ENCODE measurements around the gene POU2F1. TPM values are rescaled to one million over a fixed set of nuclear protein-coding genes. Genes with fewer than 3 reads are reported as not detected.
"Not testable (repeated sequence)": the region's sequence is repeated elsewhere in the genome, so short reads cannot be mapped to it uniquely, and the experiment has no call there.

The POU2F1 gene
- total and polyA plus RNA-seq, 12 donors = 1.3 to 13.9 (median 10.1) TPM

DNA sequence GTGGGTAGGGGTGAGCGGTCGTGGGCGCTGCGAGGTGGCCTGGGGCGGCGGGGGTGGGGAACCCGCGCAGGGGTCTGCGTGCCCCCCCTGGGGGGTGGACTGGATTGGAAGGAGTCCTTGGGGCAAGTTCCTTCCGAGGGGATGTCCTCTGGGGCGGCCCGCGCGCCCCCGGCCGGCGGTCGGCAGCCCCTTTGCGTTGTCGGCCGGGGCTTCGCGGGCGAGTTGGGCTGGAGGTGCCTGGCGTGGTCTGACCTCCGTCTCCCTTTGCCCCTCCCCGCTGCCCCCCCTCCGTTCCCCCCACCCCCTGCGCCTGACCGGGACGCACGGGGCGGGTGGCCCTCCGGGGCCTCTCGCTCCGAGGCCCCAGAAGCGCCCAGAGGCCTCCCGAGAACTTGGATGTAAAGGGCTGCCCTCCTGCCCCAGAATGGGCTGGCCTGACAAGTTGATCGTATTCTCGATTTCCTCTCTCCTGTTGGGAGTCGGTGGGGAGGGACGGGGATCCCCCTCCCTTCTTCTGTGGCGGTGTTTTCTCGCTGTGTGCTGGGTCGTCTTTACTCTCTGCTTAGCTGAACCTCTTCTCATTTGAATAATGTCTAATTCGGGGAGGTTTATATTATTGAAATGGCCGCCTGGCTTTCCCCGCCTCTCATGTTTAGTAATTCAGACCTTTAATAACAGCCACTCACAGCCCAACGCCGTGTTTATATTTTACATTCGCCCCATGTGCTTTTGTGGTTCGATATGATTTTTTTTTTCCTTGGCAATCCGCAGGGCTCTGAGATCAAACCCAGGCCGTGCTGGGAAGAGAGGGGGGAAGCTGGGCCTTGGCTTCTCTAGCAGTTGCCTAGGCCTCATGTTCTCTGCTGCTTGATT is 1.3 kb downstream of the POU2F1 start:
- H3K27ac ChIP-seq = peak overlapping the region; percentile 85 to 96 (median 94)
- DNase-seq (peak; percentile 62 to 66), ATAC-seq (peak; percentile 25 to 67 (median 34))
- intact Hi-C loops (cut with DNase I) = loop anchor here in 5 of 10 donors (2.0 to 5.0 kb wide), 2 partner anchors 155 kb away; no protein-coding TSS in a partner anchor
- TF ChIP-seq, protein P1, sequence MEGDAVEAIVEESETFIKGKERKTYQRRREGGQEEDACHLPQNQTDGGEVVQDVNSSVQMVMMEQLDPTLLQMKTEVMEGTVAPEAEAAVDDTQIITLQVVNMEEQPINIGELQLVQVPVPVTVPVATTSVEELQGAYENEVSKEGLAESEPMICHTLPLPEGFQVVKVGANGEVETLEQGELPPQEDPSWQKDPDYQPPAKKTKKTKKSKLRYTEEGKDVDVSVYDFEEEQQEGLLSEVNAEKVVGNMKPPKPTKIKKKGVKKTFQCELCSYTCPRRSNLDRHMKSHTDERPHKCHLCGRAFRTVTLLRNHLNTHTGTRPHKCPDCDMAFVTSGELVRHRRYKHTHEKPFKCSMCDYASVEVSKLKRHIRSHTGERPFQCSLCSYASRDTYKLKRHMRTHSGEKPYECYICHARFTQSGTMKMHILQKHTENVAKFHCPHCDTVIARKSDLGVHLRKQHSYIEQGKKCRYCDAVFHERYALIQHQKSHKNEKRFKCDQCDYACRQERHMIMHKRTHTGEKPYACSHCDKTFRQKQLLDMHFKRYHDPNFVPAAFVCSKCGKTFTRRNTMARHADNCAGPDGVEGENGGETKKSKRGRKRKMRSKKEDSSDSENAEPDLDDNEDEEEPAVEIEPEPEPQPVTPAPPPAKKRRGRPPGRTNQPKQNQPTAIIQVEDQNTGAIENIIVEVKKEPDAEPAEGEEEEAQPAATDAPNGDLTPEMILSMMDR (IDR thresholded peaks at IDR 0.05) = no peak
- H3K27me3 ChIP-seq = no peaks in the 10 kb centered on the region
- H3K36me3 ChIP-seq = no peaks in the 10 kb centered on the region
- no peaks in the 10 kb centered on the region for H3K9me3 ChIP-seq
- 0% methylated on average over 45 to 54 of the region's 54 CpGs for WGBS, 2 donors
- peaks cover 6 to 45% (median 38%) of the 10 kb centered on the region in 9 donors for H3K4me1 ChIP-seq
- H3K4me3 ChIP-seq = peak overlapping the region; percentile 67 to 99 (median 84)

- peaks cover 6 to 52% (median 43%) of the 10 kb centered on the region in 9 donors for H3K4me1 ChIP-seq
- intact Hi-C loops (cut with DNase I) = loop anchor here in 3 of 10 donors (5.0 kb wide), 1 partner anchor 156 kb away; no protein-coding TSS in a partner anchor
- no peaks in the 10 kb centered on the region for H3K36me3 ChIP-seq
- DNase-seq = no peak
- TF ChIP-seq, protein P1 (IDR thresholded peaks at IDR 0.05) = no peak
- H3K4me3 ChIP-seq = peak overlapping the region in 1 of 10 donors; percentile 76
- H3K9me3 ChIP-seq = no peaks in the 10 kb centered on the region
- H3K27me3 ChIP-seq = no peaks in the 10 kb centered on the region
- 84 to 85% methylated on average over 10 of the region's 10 CpGs for WGBS, 2 donors
- peak overlapping the region in 8 of 10 donors; percentile 91 to 96 (median 94) for H3K27ac ChIP-seq
- ATAC-seq = no peak
Observed at GRCh38 chr1:167223144-167224103, 2.7 kb downstream of the POU2F1 start.

DNA sequence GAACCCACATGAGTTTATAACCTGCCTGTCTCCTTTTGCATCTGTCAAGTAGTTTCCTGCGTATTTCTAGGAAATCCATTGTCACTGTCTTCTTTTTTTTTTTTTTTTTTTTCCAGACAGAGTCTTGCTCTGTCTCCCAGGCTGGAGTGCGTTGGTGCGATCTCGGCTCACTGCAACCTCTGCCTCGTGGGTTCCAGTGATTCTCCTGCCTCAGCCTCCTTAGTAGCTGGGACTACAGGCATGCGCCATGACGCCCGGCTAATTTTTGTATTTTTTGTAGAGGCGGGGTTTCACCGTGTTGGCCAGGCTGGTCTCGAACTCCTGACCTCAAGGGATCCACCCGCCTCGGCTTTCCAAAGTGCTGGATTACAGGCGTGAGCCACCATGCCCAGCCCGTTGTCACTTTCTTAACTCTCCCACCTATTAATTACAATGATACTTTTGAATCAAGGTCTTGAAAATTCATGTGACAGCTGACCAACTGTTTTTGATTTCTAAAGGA is 4.1 kb downstream of the POU2F1 start:
- not testable (repeated sequence) for H3K36me3 ChIP-seq, DNase-seq, ATAC-seq, H3K9me3 ChIP-seq, H3K27me3 ChIP-seq, H3K27ac ChIP-seq, H3K4me3 ChIP-seq
- intact Hi-C loops (cut with DNase I) = loop anchor here in 3 of 10 donors (5.0 kb wide), 1 partner anchor 157 kb away; no protein-coding TSS in a partner anchor
- peaks cover 6 to 54% (median 38%) of the 10 kb centered on the region in 9 donors for H3K4me1 ChIP-seq
- WGBS, 2 donors = 90 to 91% methylated on average over 15 of the region's 15 CpGs

GRCh38 chr1:167225920-167226319 is 5.2 kb downstream of the POU2F1 start:
- intact Hi-C loops (cut with DNase I) = no loop called here
- Histone ChIP-seq H3K4me1 (peaks cover 6 to 65% (median 48%) of the 10 kb centered on the region in 9 donors), H3K9me3 (no peaks in the 10 kb centered on the region), H3K27ac (no peak overlapping the region), H3K27me3 (no peaks in the 10 kb centered on the region), H3K36me3 (no peaks in the 10 kb centered on the region), H3K4me3 (no peak overlapping the region)
- TF ChIP-seq, protein P1 (IDR thresholded peaks at IDR 0.05) = no peak
- ATAC-seq (no peak), DNase-seq (no peak)
- 72 to 87% methylated on average over 2 of the region's 2 CpGs for WGBS, 2 donors
